H1 (cell line): ENCODE measurements around the gene SPSB3. TPM values are rescaled to one million over a fixed set of nuclear protein-coding genes. Genes with fewer than 3 reads are reported as not detected.

Experiments
- CTCF ChIA-PET: fragments of 300-600 bp; sonication (Branson Sonifier 250); formaldehyde crosslinking; loops from one replicate; lab custom pipeline; 2021; ENCODE audit not compliant: partially characterized antibody; lab: Charles Lee
- POLR2A ChIA-PET: fragments of 300-600 bp; sonication (Branson Sonifier 250); formaldehyde crosslinking; loops from one replicate; lab custom pipeline; 2021; ENCODE audit warnings: inconsistent platforms; ENCODE audit not compliant: partially characterized antibody; lab: Charles Lee
- DNase-seq, 2 experiments: peaks; one replicate each; pipeline versions ENCODE4 v3.0.0 to v3.0.0-alpha.2; 2010 to 2022; ENCODE audit warnings: low spot score in 2 of 2, low read depth in 1 of 2, mixed read lengths in 1 of 2
- FAIRE-seq: peaks from 2 replicates; lab custom pipeline; 2011; peaks lifted over from hg19 to GRCh38; lab: Jason Lieb, UNC
- H2AFZ ChIP-seq: 2 replicates; pipeline ENCODE4 v1.8.1; 2012; ENCODE audit warnings: low read length, inconsistent platforms
- H2AK5ac ChIP-seq: 2 replicates; pipeline ENCODE4 v1.6.1; 2013; ENCODE audit warnings: low read depth, low read length
- H2BK120ac ChIP-seq: replicated peaks from 2 replicates; pipeline ENCODE3; 2013; ENCODE audit warnings: low read depth, low read length, inconsistent platforms
- H2BK12ac ChIP-seq: 2 replicates; pipeline ENCODE4 v1.6.1; 2013; ENCODE audit warnings: low read depth, low read length
- H2BK15ac ChIP-seq: 2 replicates; pipeline ENCODE4 v1.6.1; 2013; ENCODE audit warnings: low read length
- H2BK20ac ChIP-seq: 2 replicates; pipeline ENCODE4 v1.6.1; 2013; ENCODE audit warnings: low read length
- H2BK5ac ChIP-seq: 2 replicates; pipeline ENCODE4 v1.6.1; 2013; ENCODE audit warnings: low read depth, low read length
- H3K14ac ChIP-seq: 2 replicates; pipeline ENCODE4 v1.6.1; 2013; ENCODE audit warnings: inconsistent platforms; ENCODE audit not compliant: insufficient read length
- H3K18ac ChIP-seq: 2 replicates; pipeline ENCODE4 v1.6.1; 2013; ENCODE audit warnings: low read length; ENCODE audit errors: extremely low read depth
- H3K23ac ChIP-seq: 2 replicates; pipeline ENCODE4 v1.6.1; 2013; ENCODE audit warnings: inconsistent platforms; ENCODE audit not compliant: insufficient read length
- H3K23me2 ChIP-seq: 2 replicates; pipeline ENCODE4 v1.6.1; 2013; ENCODE audit warnings: low read depth, low read length
- H3K27ac ChIP-seq: 2 replicates; pipeline ENCODE4 v1.6.1; 2011; ENCODE audit warnings: low read depth, low read length, inconsistent platforms
- H3K27me3 ChIP-seq, 4 experiments: replicated peaks in 1 of 4; 1 replicate in 1 of 4; 2 replicates in 3 of 4; pipeline versions ENCODE4 v1.6.1 to v1.8.1; 2011 to 2013; ENCODE audit warnings: low read length in 3 of 4, mild to moderate bottlenecking in 3 of 4, inconsistent platforms in 2 of 4, mixed read lengths in 2 of 4, moderate library complexity in 1 of 4; ENCODE audit not compliant: control insufficient read depth in 3 of 4, insufficient read depth in 3 of 4; ENCODE audit errors: extremely low read depth in 1 of 4
- H3K36me3 ChIP-seq, 4 experiments: 2 replicates each; pipeline versions ENCODE4 v1.6.1 to v1.8.1; 2011 to 2013; ENCODE audit warnings: mild to moderate bottlenecking in 4 of 4, low read length in 3 of 4, moderate library complexity in 2 of 4, control low read depth in 1 of 4, inconsistent platforms in 1 of 4; ENCODE audit not compliant: insufficient read depth in 4 of 4, control insufficient read depth in 2 of 4
- H3K4ac ChIP-seq: replicated peaks from 2 replicates; pipeline ENCODE3; 2013; ENCODE audit warnings: low read length, low read depth, mixed read lengths, inconsistent platforms; ENCODE audit not compliant: insufficient read length
- H3K4me1 ChIP-seq, 4 experiments: replicated peaks in 1 of 4; 1 replicate in 1 of 4; 2 replicates in 3 of 4; pipeline versions ENCODE4 v1.6.1 to v1.8.1; 2011 to 2013; ENCODE audit warnings: low read length in 3 of 4, inconsistent platforms in 2 of 4, mixed read lengths in 1 of 4; ENCODE audit not compliant: insufficient read depth in 4 of 4, control insufficient read depth in 3 of 4
- H3K4me2 ChIP-seq, 2 experiments: 2 replicates each; pipeline versions ENCODE4 v1.6.1 to v1.8.1; 2011 to 2013; ENCODE audit warnings: low read depth in 2 of 2, low read length in 2 of 2, control low read depth in 1 of 2, inconsistent platforms in 1 of 2, mild to moderate bottlenecking in 1 of 2; ENCODE audit not compliant: insufficient read depth in 1 of 2
- H3K4me3 ChIP-seq, 4 experiments: fragments of 200-600, 300-600 bp in 1 of 4; sonication (generic), shearing (Covaris generic), sonication (Bioruptor Twin) in 1 of 4; 2 replicates each; pipeline versions ENCODE4 v1.5.1 to v1.8.1; 2011 to 2016; ENCODE audit warnings: low read length in 4 of 4, low read depth in 3 of 4, control low read depth in 2 of 4, inconsistent platforms in 2 of 4, mild to moderate bottlenecking in 2 of 4, mixed read lengths in 1 of 4, moderate library complexity in 1 of 4; ENCODE audit not compliant: insufficient read depth in 2 of 4; ENCODE audit errors: extremely low read depth in 1 of 4
- H3K56ac ChIP-seq: replicated peaks from 2 replicates; pipeline ENCODE3; 2013; ENCODE audit warnings: low read depth, mild to moderate bottlenecking, mixed read lengths, low read length, inconsistent platforms; ENCODE audit not compliant: insufficient read length
- H3K79me1 ChIP-seq: 2 replicates; pipeline ENCODE4 v1.6.1; 2013; ENCODE audit warnings: low read depth, low read length, control low read depth
- H3K79me2 ChIP-seq, 2 experiments: 2 replicates each; pipeline versions ENCODE4 v1.6.1 to v1.8.1; 2012 to 2013; ENCODE audit warnings: low read length in 2 of 2, mild to moderate bottlenecking in 2 of 2, inconsistent platforms in 1 of 2; ENCODE audit not compliant: insufficient read depth in 2 of 2, control insufficient read depth in 1 of 2
- H3K9ac ChIP-seq, 4 experiments: replicated peaks in 1 of 4; 1 replicate in 1 of 4; 2 replicates in 3 of 4; pipeline versions ENCODE4 v1.6.1 to v1.8.1; 2011 to 2013; ENCODE audit warnings: low read depth in 3 of 4, low read length in 3 of 4, control low read depth in 2 of 4, mild to moderate bottlenecking in 2 of 4, moderate library complexity in 2 of 4, inconsistent platforms in 1 of 4; ENCODE audit errors: extremely low read depth in 1 of 4
- H3K9me3 ChIP-seq, 2 experiments: 2 replicates each; pipeline versions ENCODE4 v1.6.1 to v1.8.1; 2012 to 2013; ENCODE audit warnings: mild to moderate bottlenecking in 2 of 2, moderate library complexity in 2 of 2, control low read depth in 1 of 2, inconsistent platforms in 1 of 2, low read depth in 1 of 2, low read length in 1 of 2, mixed read lengths in 1 of 2; ENCODE audit not compliant: insufficient read depth in 2 of 2
- H4K20me1 ChIP-seq, 2 experiments: replicated peaks in 1 of 2; 2 replicates each; pipeline versions ENCODE3 to v1.8.1; 2011 to 2013; ENCODE audit warnings: inconsistent platforms in 2 of 2, low read length in 2 of 2, mild to moderate bottlenecking in 1 of 2; ENCODE audit not compliant: insufficient read depth in 2 of 2, control insufficient read depth in 1 of 2
- H4K5ac ChIP-seq: 2 replicates; pipeline ENCODE4 v1.6.1; 2013; ENCODE audit warnings: low read length, low read depth, mixed read lengths, inconsistent platforms; ENCODE audit not compliant: insufficient read length
- H4K8ac ChIP-seq: 2 replicates; pipeline ENCODE4 v1.8.0; 2013; ENCODE audit warnings: mild to moderate bottlenecking, moderate library complexity, low read length, inconsistent platforms; ENCODE audit not compliant: insufficient read depth; ENCODE audit errors: extremely low read depth
- H4K91ac ChIP-seq: replicated peaks from 2 replicates; pipeline ENCODE3; 2013; ENCODE audit warnings: low read length, mixed read lengths, inconsistent platforms; ENCODE audit not compliant: insufficient read length
- RAD21 ChIP-seq, 2 experiments: IDR thresholded peaks in 1 of 2; conservative IDR thresholded peaks in 1 of 2; 2 replicates each; pipeline ENCODE4 v1.6.1; 2011; ENCODE audit warnings: low read depth in 2 of 2, low read length in 2 of 2, improper control_type of control experiment in 1 of 2, inconsistent platforms in 1 of 2, mild to moderate bottlenecking in 1 of 2, moderate library complexity in 1 of 2
- WGBS, 2 experiments: shearing (Covaris generic) in 1 of 2; methylation state at CpG; one replicate each; pipeline versions ENCODE4 v1.1.6 to v1.1.7; 2013 to 2015; ENCODE audit warnings: low lambda C conversion rate in 2 of 2, mixed read lengths in 2 of 2, inconsistent platforms in 1 of 2, low coverage in 1 of 2, missing lambda C conversion rate in 1 of 2; ENCODE audit not compliant: insufficient replicate concordance in 2 of 2, insufficient coverage in 1 of 2, insufficient read length in 1 of 2; ENCODE audit errors: extremely low coverage in 1 of 2, missing lambda C conversion rate in 1 of 2; 5-methylcytosine and 5-hydroxymethylcytosine counted together
- polyA plus RNA-seq, 7 experiments: library from polyadenylated mRNA; depleted of rRNA in 3 of 7; stranded (reverse) in 5 of 7; unstranded in 2 of 7; fragments of >200 nt in 5 of 7; fragments of 200-250 nt in 2 of 7; gene quantifications; 1 replicate in 5 of 7; 2 replicates in 1 of 7; 4 replicates in 1 of 7; pipeline versions ENCODE4 v1.2.1 to v1.2.3, GENCODE V29; 2011 to 2013; ENCODE audit warnings: missing spikeins in 2 of 7, mixed read lengths in 2 of 7
- total RNA-seq: library from RNA; stranded (reverse); fragmentation: NEBNext Ultra II Directional; extraction: Animal tissue kit (Norgen Biotek cat#: 25700); gene quantifications from 2 replicates; pipeline ENCODE4 v1.2.1, GENCODE V29; 2021

SPSB3 gene
- total and polyA plus RNA-seq, 2 of the 8 experiments (the other 6 are each of a cell fraction or from before 2014, with no cell fraction given) = 22.5 to 37.8 TPM

- Histone ChIP-seq H3K18ac (no peak overlapping the region), H4K8ac (no peak overlapping the region), H2AFZ (no peak overlapping the region), H2BK5ac (no peak overlapping the region), H3K36me3 (peaks cover 0 to 17% (median 5%) of the 10 kb centered on the region in 4 experiments; a peak in 4 of 8 replicates), H3K23ac (no peak overlapping the region), H4K91ac (no peak overlapping the region), H3K27me3 (no peaks in the 10 kb centered on the region; a peak in 1 of 7 replicates), H3K9me3 (no peaks in the 10 kb centered on the region; a peak in 1 of 4 replicates), H2BK15ac (no peak overlapping the region), H3K27ac (no peak overlapping the region), H3K4ac (no peak overlapping the region), H2BK120ac (no peak overlapping the region), H2BK20ac (no peak overlapping the region), H3K4me2 (no peak overlapping the region), H3K79me2 (no peaks in the 10 kb centered on the region; a peak in 1 of 4 replicates), H2AK5ac (no peak overlapping the region), H4K5ac (no peak overlapping the region), H3K79me1 (no peaks in the 10 kb centered on the region), H3K23me2 (no peaks in the 10 kb centered on the region; the same call in 1 of the 2 replicates), H3K56ac (no peak overlapping the region), H3K4me1 (peaks cover 0 to 13% (median 7%) of the 10 kb centered on the region in 4 experiments; a peak in 5 of 7 replicates), H3K14ac (no peak overlapping the region), H4K20me1 (peaks cover 1 to 8% of the 10 kb centered on the region in 2 experiments), H3K4me3 (no peak overlapping the region), H3K9ac (no peak overlapping the region), H2BK12ac (no peak overlapping the region)
- CTCF ChIA-PET = interaction anchor here (0.6 to 3.3 kb wide), 4 partner anchors 11 to 182 kb away, joined by 3 to 21 read pairs (median 8); no protein-coding TSS in a partner anchor
- no peak for DNase-seq
- POLR2A ChIA-PET = interaction anchor here (3.8 kb wide), 1 partner anchor 14 kb away, joined by 18 read pairs; no protein-coding TSS in a partner anchor
- 90% methylated on average over 13 of the region's 15 CpGs; no CpG with 5 or more reads in 1 of the 2 experiments for WGBS, 2 experiments
- FAIRE-seq = no peak
- no peak for TF ChIP-seq RAD21 (IDR thresholded peaks at IDR 0.05 in 1 of 2, conservative IDR thresholded peaks at IDR 0.05 in 1 of 2; ENCODE audit: low read depth in 2 of 2, low read length in 2 of 2)
Measured at GRCh38 chr16:1761751-1762150, 20.6 kb downstream of the SPSB3 start.
